HepG2 (cell line): ENCODE data around the gene TBC1D2B. TPM values are rescaled to one million over a fixed set of nuclear protein-coding genes. Genes with fewer than 3 reads are reported as not detected.

Experiments used
- BHLHE40 ChIP-seq: IDR thresholded peaks from 2 replicates; pipeline ENCODE4 v1.6.1; 2011; ENCODE audit warnings: low read length, improper control_type of control experiment
- CREM ChIP-seq, 2 experiments: sonication (generic) in 1 of 2; formaldehyde crosslinking in 1 of 2; IDR thresholded peaks; 2 replicates each; pipeline versions ENCODE4 v1.4.0 to v1.6.1; 2016 to 2020; ENCODE audit warnings: antibody characterized with exemption in 1 of 2, mild to moderate bottlenecking in 1 of 2, missing genetic modification reagents in 1 of 2
- FOSL1 ChIP-seq: sonication (generic); formaldehyde crosslinking; IDR thresholded peaks from 2 replicates; pipeline ENCODE4 v1.9.0; 2021; ENCODE audit warnings: missing genetic modification reagents, borderline replicate concordance
- HDAC1 ChIP-seq: sonication (generic); formaldehyde crosslinking; IDR thresholded peaks from 2 replicates; pipeline ENCODE4 v1.5.1; 2020; ENCODE audit warnings: mild to moderate bottlenecking, missing genetic modification reagents
- HOXD1 ChIP-seq: sonication (generic); formaldehyde crosslinking; IDR thresholded peaks from 2 replicates; pipeline ENCODE4 v1.5.0; 2020; ENCODE audit warnings: missing genetic modification reagents
- ISX ChIP-seq: sonication (generic); formaldehyde crosslinking; conservative IDR thresholded peaks from 2 replicates; pipeline ENCODE4 v1.5.0; 2020; ENCODE audit warnings: missing genetic modification reagents
- JARID2 ChIP-seq: sonication (generic); formaldehyde crosslinking; IDR thresholded peaks from 2 replicates; pipeline ENCODE4 v1.8.1; 2023; ENCODE audit warnings: missing genetic modification reagents, inconsistent platforms; ENCODE audit not compliant: insufficient replicate concordance
- MTF1 ChIP-seq: sonication (generic); formaldehyde crosslinking; IDR thresholded peaks from 2 replicates; pipeline ENCODE4 v1.5.0; 2020; ENCODE audit warnings: missing genetic modification reagents
- NFIC ChIP-seq: IDR thresholded peaks from 2 replicates; pipeline ENCODE4 v1.6.1; 2012; ENCODE audit warnings: mild to moderate bottlenecking, low read length, inconsistent platforms
- NR1H2 ChIP-seq: sonication (generic); formaldehyde crosslinking; IDR thresholded peaks from 2 replicates; pipeline ENCODE4 v1.8.1; 2022; ENCODE audit warnings: low read depth, missing genetic modification reagents, borderline replicate concordance
- SALL1 ChIP-seq: sonication (generic); formaldehyde crosslinking; IDR thresholded peaks from 2 replicates; pipeline ENCODE4 v1.8.0; 2022; ENCODE audit warnings: mild to moderate bottlenecking, missing genetic modification reagents
- SMARCE1 ChIP-seq: fragments of 450-650 bp; IDR thresholded peaks from 2 replicates; pipeline ENCODE4 v1.6.1; 2017; ENCODE audit warnings: borderline replicate concordance
- SMC3 ChIP-seq: IDR thresholded peaks from 2 replicates; pipeline ENCODE4 v1.6.1; 2011; ENCODE audit warnings: low read length, improper control_type of control experiment
- ZFP1 ChIP-seq: IDR thresholded peaks from 2 replicates; pipeline ENCODE4 v1.6.1; 2016
- ZFYVE20 ChIP-seq: sonication (generic); formaldehyde crosslinking; IDR thresholded peaks from 2 replicates; pipeline ENCODE4 v1.8.0; 2023; ENCODE audit warnings: low read depth, mild to moderate bottlenecking, moderate library complexity, missing genetic modification reagents, borderline replicate concordance
- ZNF17 ChIP-seq: sonication (generic); formaldehyde crosslinking; IDR thresholded peaks from 2 replicates; pipeline ENCODE4 v1.5.0; 2020; ENCODE audit warnings: mild to moderate bottlenecking, missing genetic modification reagents
- ZNF274 ChIP-seq: sonication (generic); formaldehyde crosslinking; IDR thresholded peaks from 2 replicates; pipeline ENCODE4 v1.5.1; 2020; ENCODE audit warnings: mild to moderate bottlenecking, missing genetic modification reagents
- ZNF431 ChIP-seq: sonication (generic); formaldehyde crosslinking; IDR thresholded peaks from 2 replicates; pipeline ENCODE4 v1.9.0; 2022; ENCODE audit warnings: missing genetic modification reagents, low read depth, mild to moderate bottlenecking, borderline replicate concordance
- ZNF484 ChIP-seq: sonication (generic); formaldehyde crosslinking; IDR thresholded peaks from 2 replicates; pipeline ENCODE4 v1.5.1; 2020; ENCODE audit warnings: mild to moderate bottlenecking, low read depth, missing genetic modification reagents, borderline replicate concordance
- ZNF563 ChIP-seq: sonication (generic); formaldehyde crosslinking; IDR thresholded peaks from 2 replicates; pipeline ENCODE4 v1.8.0; 2022; ENCODE audit warnings: mild to moderate bottlenecking, moderate library complexity, missing genetic modification reagents
- ZNF660 ChIP-seq: sonication (generic); formaldehyde crosslinking; IDR thresholded peaks from 2 replicates; pipeline ENCODE4 v1.5.1; 2020; ENCODE audit warnings: mild to moderate bottlenecking, low read depth, missing genetic modification reagents, borderline replicate concordance
- ZNF672 ChIP-seq: sonication (generic); formaldehyde crosslinking; IDR thresholded peaks from 2 replicates; pipeline ENCODE4 v1.8.1; 2022; ENCODE audit warnings: missing genetic modification reagents
- ZSCAN21 ChIP-seq: sonication (generic); formaldehyde crosslinking; IDR thresholded peaks from 2 replicates; pipeline ENCODE4 v1.8.0; 2022; ENCODE audit warnings: mild to moderate bottlenecking, missing genetic modification reagents, moderate library complexity, borderline replicate concordance
- polyA plus RNA-seq, 8 experiments: library from polyadenylated mRNA; depleted of rRNA in 3 of 8; stranded (reverse) in 7 of 8; unstranded in 1 of 8; fragments of >200 nt; fragmentation: Illumina TruSeq in 4 of 8; extraction: Trizol in 4 of 8; gene quantifications; 2 replicates each; pipeline versions ENCODE4 v1.2.1 to v1.2.3, GENCODE V29; 2011 to 2016; ENCODE audit warnings: low read depth in 4 of 8, missing spikeins in 1 of 8, mixed read lengths in 1 of 8; ENCODE audit not compliant: insufficient read depth in 1 of 8
- total RNA-seq, 5 experiments: library from RNA; depleted of rRNA; stranded (reverse); fragments of >200 nt; fragmentation: Illumina TruSeq; extraction: Trizol; gene quantifications; 2 replicates each; pipeline ENCODE4 v1.2.3, GENCODE V29; 2016; ENCODE audit warnings: low read depth in 1 of 5
- TF ChIP-seq, protein P1 (sequence below): sonication (generic); formaldehyde crosslinking; IDR thresholded peaks from 2 replicates; pipeline ENCODE4 v1.8.1; 2023; ENCODE audit warnings: mild to moderate bottlenecking, missing genetic modification reagents
- TF ChIP-seq, protein P2 (sequence below): sonication (generic); formaldehyde crosslinking; IDR thresholded peaks from 2 replicates; pipeline ENCODE4 v1.8.1; 2023; ENCODE audit warnings: mild to moderate bottlenecking, missing genetic modification reagents, borderline replicate concordance
- TF ChIP-seq, protein P3 (sequence below): sonication (generic); formaldehyde crosslinking; conservative IDR thresholded peaks from 2 replicates; pipeline ENCODE4 v1.4.0; 2020; ENCODE audit warnings: missing genetic modification reagents
- TF ChIP-seq, protein P4 (sequence below): sonication (generic); formaldehyde crosslinking; IDR thresholded peaks from 2 replicates; pipeline ENCODE4 v1.8.0; 2022; ENCODE audit warnings: mild to moderate bottlenecking, missing genetic modification reagents, borderline replicate concordance

Gene TBC1D2B
- total and polyA plus RNA-seq, 2 of the 13 experiments (the other 11 are each of a cell fraction or from before 2014, with no cell fraction given), result 10.1 to 14.4 TPM

DNA sequence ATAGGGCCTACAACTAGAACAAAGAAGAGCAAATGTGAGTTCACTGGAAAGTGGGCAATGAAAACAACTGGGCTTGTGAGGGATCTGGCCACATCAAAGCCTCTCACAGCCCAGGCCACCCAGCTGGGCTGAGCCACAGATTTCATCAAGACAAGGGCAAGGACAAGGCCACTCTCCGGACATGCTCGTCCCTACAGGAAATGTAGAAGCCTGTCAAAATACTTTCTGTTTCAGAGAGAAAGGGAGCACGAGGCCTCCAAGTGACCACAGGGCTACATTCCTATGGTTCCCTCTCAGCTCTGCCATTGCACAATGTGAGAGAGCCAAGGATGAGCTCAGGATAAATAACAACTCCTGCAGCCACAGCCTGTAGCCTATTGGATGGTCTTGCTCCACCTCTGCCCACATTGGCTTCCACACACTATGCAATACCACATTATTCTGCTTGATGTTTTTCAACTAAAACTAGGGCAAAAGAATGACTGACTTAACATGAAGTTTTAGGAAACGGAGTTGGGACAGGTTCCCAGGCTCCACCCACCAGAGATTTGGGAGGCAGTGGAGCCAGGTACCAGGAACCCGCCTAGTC, 12.1 kb downstream of the TBC1D2B start (continued):
- TF ChIP-seq, protein P1, sequence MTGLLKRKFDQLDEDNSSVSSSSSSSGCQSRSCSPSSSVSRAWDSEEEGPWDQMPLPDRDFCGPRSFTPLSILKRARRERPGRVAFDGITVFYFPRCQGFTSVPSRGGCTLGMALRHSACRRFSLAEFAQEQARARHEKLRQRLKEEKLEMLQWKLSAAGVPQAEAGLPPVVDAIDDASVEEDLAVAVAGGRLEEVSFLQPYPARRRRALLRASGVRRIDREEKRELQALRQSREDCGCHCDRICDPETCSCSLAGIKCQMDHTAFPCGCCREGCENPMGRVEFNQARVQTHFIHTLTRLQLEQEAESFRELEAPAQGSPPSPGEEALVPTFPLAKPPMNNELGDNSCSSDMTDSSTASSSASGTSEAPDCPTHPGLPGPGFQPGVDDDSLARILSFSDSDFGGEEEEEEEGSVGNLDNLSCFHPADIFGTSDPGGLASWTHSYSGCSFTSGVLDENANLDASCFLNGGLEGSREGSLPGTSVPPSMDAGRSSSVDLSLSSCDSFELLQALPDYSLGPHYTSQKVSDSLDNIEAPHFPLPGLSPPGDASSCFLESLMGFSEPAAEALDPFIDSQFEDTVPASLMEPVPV (CRISPR knock-in tag), result 0 out of 2 replicates have a peak, but pooled peaks have one; percentile 17
- TF ChIP-seq JARID2 (CRISPR knock-in tag) (no peak), SMC3 (peak; percentile 40; the same call in 1 of the 2 replicates), ZFYVE20 (CRISPR knock-in tag) (no peak), ZNF563 (CRISPR knock-in tag) (no peak), CREM (IDR thresholded peaks at IDR 0.05) (peak; percentile 80), CREM (CRISPR knock-in tag; IDR thresholded peaks at IDR 0.05) (no peak), ZNF660 (CRISPR knock-in tag) (no peak), ZSCAN21 (CRISPR knock-in tag) (peak; percentile 63), SMARCE1 (no peak), ZNF431 (no peak; the same call in 1 of the 2 replicates), MTF1 (CRISPR knock-in tag) (no peak), NR1H2 (CRISPR knock-in tag) (no peak), FOSL1 (CRISPR knock-in tag) (peak; percentile 50; the same call in 1 of the 2 replicates), BHLHE40 (peak; percentile 70), ZNF17 (CRISPR knock-in tag) (no peak), SALL1 (CRISPR knock-in tag) (peak; percentile 99), ZNF672 (CRISPR knock-in tag) (no peak), HDAC1 (CRISPR knock-in tag) (peak; percentile 87), HOXD1 (CRISPR knock-in tag) (peak; percentile 68; the same call in 1 of the 2 replicates), ZNF484 (CRISPR knock-in tag) (no peak), ISX (CRISPR knock-in tag) (no peak), ZNF274 (CRISPR knock-in tag) (no peak), NFIC (peak; percentile 71), ZFP1 (peak; percentile 94; the same call in 1 of the 2 replicates)
- TF ChIP-seq, protein P2, sequence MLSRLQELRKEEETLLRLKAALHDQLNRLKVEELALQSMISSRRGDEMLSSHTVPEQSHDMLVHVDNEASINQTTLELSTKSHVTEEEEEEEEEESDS (CRISPR knock-in tag), result 0 out of 2 replicates have a peak, but pooled peaks have one; percentile 31
- TF ChIP-seq, protein P3, sequence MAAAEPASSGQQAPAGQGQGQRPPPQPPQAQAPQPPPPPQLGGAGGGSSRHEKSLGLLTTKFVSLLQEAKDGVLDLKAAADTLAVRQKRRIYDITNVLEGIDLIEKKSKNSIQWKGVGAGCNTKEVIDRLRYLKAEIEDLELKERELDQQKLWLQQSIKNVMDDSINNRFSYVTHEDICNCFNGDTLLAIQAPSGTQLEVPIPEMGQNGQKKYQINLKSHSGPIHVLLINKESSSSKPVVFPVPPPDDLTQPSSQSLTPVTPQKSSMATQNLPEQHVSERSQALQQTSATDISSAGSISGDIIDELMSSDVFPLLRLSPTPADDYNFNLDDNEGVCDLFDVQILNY (CRISPR knock-in tag), result no peak
- TF ChIP-seq, protein P4, sequence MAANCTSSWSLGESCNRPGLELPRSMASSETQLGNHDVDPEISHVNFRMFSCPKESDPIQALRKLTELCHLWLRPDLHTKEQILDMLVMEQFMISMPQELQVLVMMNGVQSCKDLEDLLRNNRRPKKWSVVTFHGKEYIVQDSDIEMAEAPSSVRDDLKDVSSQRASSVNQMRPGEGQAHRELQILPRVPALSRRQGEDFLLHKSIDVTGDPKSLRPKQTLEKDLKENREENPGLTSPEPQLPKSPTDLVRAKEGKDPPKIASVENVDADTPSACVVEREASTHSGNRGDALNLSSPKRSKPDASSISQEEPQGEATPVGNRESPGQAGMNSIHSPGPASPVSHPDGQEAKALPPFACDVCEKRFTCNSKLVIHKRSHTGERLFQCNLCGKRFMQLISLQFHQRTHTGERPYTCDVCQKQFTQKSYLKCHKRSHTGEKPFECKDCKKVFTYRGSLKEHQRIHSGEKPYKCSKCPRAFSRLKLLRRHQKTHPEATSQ (CRISPR knock-in tag), result peak; percentile 81; the same call in 1 of the 2 replicates
